ENCODE results near the gene RAB43. TPM values are rescaled to one million over a fixed set of nuclear protein-coding genes. Genes with fewer than 3 reads are reported as not detected.

RAB43 gene
- polyA plus RNA-seq, 1 donor from 2014 or later, result 0.57 TPM

- no peaks in the 10 kb centered on the region for H3K27me3 ChIP-seq (ENCODE audit: insufficient read depth, low read depth, low read length)
- no peaks in the 10 kb centered on the region for H3K9me2 ChIP-seq (ENCODE audit: insufficient read depth, low read length)
- H3K9ac ChIP-seq (ENCODE audit: low read length), result no peak overlapping the region
- H2AFZ ChIP-seq (ENCODE audit: low read depth, low read length), result no peak overlapping the region
- no peaks in the 10 kb centered on the region for H3K36me3 ChIP-seq (ENCODE audit: insufficient read depth, low read length)
- H3K4me2 ChIP-seq (ENCODE audit: low read length), result no peak overlapping the region
- no peaks in the 10 kb centered on the region for H3K9me3 ChIP-seq (ENCODE audit: low read length)
- no peaks in the 10 kb centered on the region for H4K20me1 ChIP-seq (ENCODE audit: insufficient read depth)
- TF ChIP-seq SMC3 (conservative IDR thresholded peaks at IDR 0.05; ENCODE audit: poor library complexity) (no peak), RAD21 (conservative IDR thresholded peaks at IDR 0.05) (no peak), CTCF (IDR thresholded peaks at IDR 0.05; ENCODE audit: poor library complexity, severe bottlenecking) (no peak), TAF1 (IDR thresholded peaks at IDR 0.05; ENCODE audit: low read depth) (no peak), MXI1 (conservative IDR thresholded peaks at IDR 0.05; ENCODE audit: poor library complexity, severe bottlenecking) (no peak), EZH2 (IDR thresholded peaks at IDR 0.05; ENCODE audit: borderline replicate concordance, insufficient read depth, low read length, poor library complexity, severe bottlenecking) (no peak), EP300 (conservative IDR thresholded peaks at IDR 0.05; ENCODE audit: poor library complexity, severe bottlenecking) (no peak), POLR2AphosphoS5 (IDR thresholded peaks at IDR 0.05) (no peak)
- TF ChIP-seq, protein P1, sequence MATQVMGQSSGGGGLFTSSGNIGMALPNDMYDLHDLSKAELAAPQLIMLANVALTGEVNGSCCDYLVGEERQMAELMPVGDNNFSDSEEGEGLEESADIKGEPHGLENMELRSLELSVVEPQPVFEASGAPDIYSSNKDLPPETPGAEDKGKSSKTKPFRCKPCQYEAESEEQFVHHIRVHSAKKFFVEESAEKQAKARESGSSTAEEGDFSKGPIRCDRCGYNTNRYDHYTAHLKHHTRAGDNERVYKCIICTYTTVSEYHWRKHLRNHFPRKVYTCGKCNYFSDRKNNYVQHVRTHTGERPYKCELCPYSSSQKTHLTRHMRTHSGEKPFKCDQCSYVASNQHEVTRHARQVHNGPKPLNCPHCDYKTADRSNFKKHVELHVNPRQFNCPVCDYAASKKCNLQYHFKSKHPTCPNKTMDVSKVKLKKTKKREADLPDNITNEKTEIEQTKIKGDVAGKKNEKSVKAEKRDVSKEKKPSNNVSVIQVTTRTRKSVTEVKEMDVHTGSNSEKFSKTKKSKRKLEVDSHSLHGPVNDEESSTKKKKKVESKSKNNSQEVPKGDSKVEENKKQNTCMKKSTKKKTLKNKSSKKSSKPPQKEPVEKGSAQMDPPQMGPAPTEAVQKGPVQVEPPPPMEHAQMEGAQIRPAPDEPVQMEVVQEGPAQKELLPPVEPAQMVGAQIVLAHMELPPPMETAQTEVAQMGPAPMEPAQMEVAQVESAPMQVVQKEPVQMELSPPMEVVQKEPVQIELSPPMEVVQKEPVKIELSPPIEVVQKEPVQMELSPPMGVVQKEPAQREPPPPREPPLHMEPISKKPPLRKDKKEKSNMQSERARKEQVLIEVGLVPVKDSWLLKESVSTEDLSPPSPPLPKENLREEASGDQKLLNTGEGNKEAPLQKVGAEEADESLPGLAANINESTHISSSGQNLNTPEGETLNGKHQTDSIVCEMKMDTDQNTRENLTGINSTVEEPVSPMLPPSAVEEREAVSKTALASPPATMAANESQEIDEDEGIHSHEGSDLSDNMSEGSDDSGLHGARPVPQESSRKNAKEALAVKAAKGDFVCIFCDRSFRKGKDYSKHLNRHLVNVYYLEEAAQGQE (IDR thresholded peaks at IDR 0.05; ENCODE audit: borderline replicate concordance), result no peak
- H3K27ac ChIP-seq (ENCODE audit: low read length), result no peak overlapping the region
- no peaks in the 10 kb centered on the region for H3K79me2 ChIP-seq (replicated peaks; ENCODE audit: insufficient read depth, low read length)
- H3K4me3 ChIP-seq (ENCODE audit: low read length), result no peak overlapping the region
- no peaks in the 10 kb centered on the region for H3F3A ChIP-seq (ENCODE audit: insufficient read depth, low read length, poor library complexity, severe bottlenecking)
These were observed 17.0 kb downstream of the RAB43 start for GRCh38 chr3:129104498-129105079.

GRCh38 chr3:129104051-129104450 is 17.6 kb downstream of the RAB43 start:
- no peaks in the 10 kb centered on the region for H3K79me2 ChIP-seq (replicated peaks; ENCODE audit: insufficient read depth, low read length)

More at GRCh38 chr3:129104051-129104450, 17.6 kb downstream of the RAB43 start:
- no peak overlapping the region for H3K9ac ChIP-seq (ENCODE audit: low read length)
- H4K20me1 ChIP-seq (ENCODE audit: insufficient read depth), result no peaks in the 10 kb centered on the region
- H3K4me2 ChIP-seq (ENCODE audit: low read length), result no peak overlapping the region
- H3K27me3 ChIP-seq (ENCODE audit: insufficient read depth, low read depth, low read length), result no peaks in the 10 kb centered on the region
- no peak overlapping the region for H3K27ac ChIP-seq (ENCODE audit: low read length)
- TF ChIP-seq RAD21 (conservative IDR thresholded peaks at IDR 0.05), result no peak
- no peak for TF ChIP-seq MXI1 (conservative IDR thresholded peaks at IDR 0.05; ENCODE audit: poor library complexity, severe bottlenecking)
- TF ChIP-seq TAF1 (IDR thresholded peaks at IDR 0.05; ENCODE audit: low read depth), result no peak
- no peak for TF ChIP-seq SMC3 (conservative IDR thresholded peaks at IDR 0.05; ENCODE audit: poor library complexity)
- TF ChIP-seq, protein P1 (IDR thresholded peaks at IDR 0.05; ENCODE audit: borderline replicate concordance), result no peak
- H3F3A ChIP-seq (ENCODE audit: insufficient read depth, low read length, poor library complexity, severe bottlenecking), result no peaks in the 10 kb centered on the region
- H3K9me2 ChIP-seq (ENCODE audit: insufficient read depth, low read length), result no peaks in the 10 kb centered on the region
- H3K4me3 ChIP-seq (ENCODE audit: low read length), result no peak overlapping the region
- H2AFZ ChIP-seq (ENCODE audit: low read depth, low read length), result no peak overlapping the region
- H3K36me3 ChIP-seq (ENCODE audit: insufficient read depth, low read length), result no peaks in the 10 kb centered on the region
- H3K9me3 ChIP-seq (ENCODE audit: low read length), result no peaks in the 10 kb centered on the region
